H1 (cell line): ENCODE measurements around the gene LEMD1. TPM values are rescaled to one million over a fixed set of nuclear protein-coding genes. Genes with fewer than 3 reads are reported as not detected.

ENCODE experiments used
- CTCF ChIA-PET: fragments of 300-600 bp; sonication (Branson Sonifier 250); formaldehyde crosslinking; loops from one replicate; lab custom pipeline; 2021; ENCODE audit not compliant: partially characterized antibody; lab: Charles Lee
- POLR2A ChIA-PET: fragments of 300-600 bp; sonication (Branson Sonifier 250); formaldehyde crosslinking; loops from one replicate; lab custom pipeline; 2021; ENCODE audit warnings: inconsistent platforms; ENCODE audit not compliant: partially characterized antibody; lab: Charles Lee
- DNase-seq, 2 experiments: peaks; one replicate each; pipeline versions ENCODE4 v3.0.0 to v3.0.0-alpha.2; 2010 to 2022; ENCODE audit warnings: low spot score in 2 of 2, low read depth in 1 of 2, mixed read lengths in 1 of 2
- FAIRE-seq: peaks from 2 replicates; lab custom pipeline; 2011; peaks lifted over from hg19 to GRCh38; lab: Jason Lieb, UNC
- H2AFZ ChIP-seq: 2 replicates; pipeline ENCODE4 v1.8.1; 2012; ENCODE audit warnings: low read length, inconsistent platforms
- H2AK5ac ChIP-seq: 2 replicates; pipeline ENCODE4 v1.6.1; 2013; ENCODE audit warnings: low read depth, low read length
- H2BK120ac ChIP-seq: replicated peaks from 2 replicates; pipeline ENCODE3; 2013; ENCODE audit warnings: low read depth, low read length, inconsistent platforms
- H2BK12ac ChIP-seq: 2 replicates; pipeline ENCODE4 v1.6.1; 2013; ENCODE audit warnings: low read depth, low read length
- H2BK15ac ChIP-seq: 2 replicates; pipeline ENCODE4 v1.6.1; 2013; ENCODE audit warnings: low read length
- H2BK20ac ChIP-seq: 2 replicates; pipeline ENCODE4 v1.6.1; 2013; ENCODE audit warnings: low read length
- H2BK5ac ChIP-seq: 2 replicates; pipeline ENCODE4 v1.6.1; 2013; ENCODE audit warnings: low read depth, low read length
- H3K14ac ChIP-seq: 2 replicates; pipeline ENCODE4 v1.6.1; 2013; ENCODE audit warnings: inconsistent platforms; ENCODE audit not compliant: insufficient read length
- H3K18ac ChIP-seq: 2 replicates; pipeline ENCODE4 v1.6.1; 2013; ENCODE audit warnings: low read length; ENCODE audit errors: extremely low read depth
- H3K23ac ChIP-seq: 2 replicates; pipeline ENCODE4 v1.6.1; 2013; ENCODE audit warnings: inconsistent platforms; ENCODE audit not compliant: insufficient read length
- H3K23me2 ChIP-seq: 2 replicates; pipeline ENCODE4 v1.6.1; 2013; ENCODE audit warnings: low read depth, low read length
- H3K27ac ChIP-seq: 2 replicates; pipeline ENCODE4 v1.6.1; 2011; ENCODE audit warnings: low read depth, low read length, inconsistent platforms
- H3K27me3 ChIP-seq, 4 experiments: replicated peaks in 1 of 4; 1 replicate in 1 of 4; 2 replicates in 3 of 4; pipeline versions ENCODE4 v1.6.1 to v1.8.1; 2011 to 2013; ENCODE audit warnings: low read length in 3 of 4, mild to moderate bottlenecking in 3 of 4, inconsistent platforms in 2 of 4, mixed read lengths in 2 of 4, moderate library complexity in 1 of 4; ENCODE audit not compliant: control insufficient read depth in 3 of 4, insufficient read depth in 3 of 4; ENCODE audit errors: extremely low read depth in 1 of 4
- H3K36me3 ChIP-seq, 4 experiments: 2 replicates each; pipeline versions ENCODE4 v1.6.1 to v1.8.1; 2011 to 2013; ENCODE audit warnings: mild to moderate bottlenecking in 4 of 4, low read length in 3 of 4, moderate library complexity in 2 of 4, control low read depth in 1 of 4, inconsistent platforms in 1 of 4; ENCODE audit not compliant: insufficient read depth in 4 of 4, control insufficient read depth in 2 of 4
- H3K4ac ChIP-seq: replicated peaks from 2 replicates; pipeline ENCODE3; 2013; ENCODE audit warnings: low read length, low read depth, mixed read lengths, inconsistent platforms; ENCODE audit not compliant: insufficient read length
- H3K4me1 ChIP-seq, 4 experiments: replicated peaks in 1 of 4; 1 replicate in 1 of 4; 2 replicates in 3 of 4; pipeline versions ENCODE4 v1.6.1 to v1.8.1; 2011 to 2013; ENCODE audit warnings: low read length in 3 of 4, inconsistent platforms in 2 of 4, mixed read lengths in 1 of 4; ENCODE audit not compliant: insufficient read depth in 4 of 4, control insufficient read depth in 3 of 4
- H3K4me2 ChIP-seq, 2 experiments: 2 replicates each; pipeline versions ENCODE4 v1.6.1 to v1.8.1; 2011 to 2013; ENCODE audit warnings: low read depth in 2 of 2, low read length in 2 of 2, control low read depth in 1 of 2, inconsistent platforms in 1 of 2, mild to moderate bottlenecking in 1 of 2; ENCODE audit not compliant: insufficient read depth in 1 of 2
- H3K4me3 ChIP-seq, 4 experiments: fragments of 200-600, 300-600 bp in 1 of 4; sonication (generic), shearing (Covaris generic), sonication (Bioruptor Twin) in 1 of 4; 2 replicates each; pipeline versions ENCODE4 v1.5.1 to v1.8.1; 2011 to 2016; ENCODE audit warnings: low read length in 4 of 4, low read depth in 3 of 4, control low read depth in 2 of 4, inconsistent platforms in 2 of 4, mild to moderate bottlenecking in 2 of 4, mixed read lengths in 1 of 4, moderate library complexity in 1 of 4; ENCODE audit not compliant: insufficient read depth in 2 of 4; ENCODE audit errors: extremely low read depth in 1 of 4
- H3K56ac ChIP-seq: replicated peaks from 2 replicates; pipeline ENCODE3; 2013; ENCODE audit warnings: low read depth, mild to moderate bottlenecking, mixed read lengths, low read length, inconsistent platforms; ENCODE audit not compliant: insufficient read length
- H3K79me1 ChIP-seq: 2 replicates; pipeline ENCODE4 v1.6.1; 2013; ENCODE audit warnings: low read depth, low read length, control low read depth
- H3K79me2 ChIP-seq, 2 experiments: 2 replicates each; pipeline versions ENCODE4 v1.6.1 to v1.8.1; 2012 to 2013; ENCODE audit warnings: low read length in 2 of 2, mild to moderate bottlenecking in 2 of 2, inconsistent platforms in 1 of 2; ENCODE audit not compliant: insufficient read depth in 2 of 2, control insufficient read depth in 1 of 2
- H3K9ac ChIP-seq, 4 experiments: replicated peaks in 1 of 4; 1 replicate in 1 of 4; 2 replicates in 3 of 4; pipeline versions ENCODE4 v1.6.1 to v1.8.1; 2011 to 2013; ENCODE audit warnings: low read depth in 3 of 4, low read length in 3 of 4, control low read depth in 2 of 4, mild to moderate bottlenecking in 2 of 4, moderate library complexity in 2 of 4, inconsistent platforms in 1 of 4; ENCODE audit errors: extremely low read depth in 1 of 4
- H3K9me3 ChIP-seq, 2 experiments: 2 replicates each; pipeline versions ENCODE4 v1.6.1 to v1.8.1; 2012 to 2013; ENCODE audit warnings: mild to moderate bottlenecking in 2 of 2, moderate library complexity in 2 of 2, control low read depth in 1 of 2, inconsistent platforms in 1 of 2, low read depth in 1 of 2, low read length in 1 of 2, mixed read lengths in 1 of 2; ENCODE audit not compliant: insufficient read depth in 2 of 2
- H4K20me1 ChIP-seq, 2 experiments: replicated peaks in 1 of 2; 2 replicates each; pipeline versions ENCODE3 to v1.8.1; 2011 to 2013; ENCODE audit warnings: inconsistent platforms in 2 of 2, low read length in 2 of 2, mild to moderate bottlenecking in 1 of 2; ENCODE audit not compliant: insufficient read depth in 2 of 2, control insufficient read depth in 1 of 2
- H4K5ac ChIP-seq: 2 replicates; pipeline ENCODE4 v1.6.1; 2013; ENCODE audit warnings: low read length, low read depth, mixed read lengths, inconsistent platforms; ENCODE audit not compliant: insufficient read length
- H4K8ac ChIP-seq: 2 replicates; pipeline ENCODE4 v1.8.0; 2013; ENCODE audit warnings: mild to moderate bottlenecking, moderate library complexity, low read length, inconsistent platforms; ENCODE audit not compliant: insufficient read depth; ENCODE audit errors: extremely low read depth
- H4K91ac ChIP-seq: replicated peaks from 2 replicates; pipeline ENCODE3; 2013; ENCODE audit warnings: low read length, mixed read lengths, inconsistent platforms; ENCODE audit not compliant: insufficient read length
- ASH2L ChIP-seq: fragments of 200-600, 300-600 bp; sonication (generic); IDR thresholded peaks from one replicate; pipeline ENCODE4 v1.7.1; 2017; ENCODE audit warnings: low read length
- CEBPB ChIP-seq: IDR thresholded peaks from 2 replicates; pipeline ENCODE4 v1.6.1; 2012; ENCODE audit warnings: low read depth, low read length
- E2F6 ChIP-seq: IDR thresholded peaks from 2 replicates; pipeline ENCODE4 v1.6.1; 2012; ENCODE audit warnings: inconsistent platforms
- EGR1 ChIP-seq: IDR thresholded peaks from 2 replicates; pipeline ENCODE4 v1.6.1; 2011; ENCODE audit warnings: low read depth, low read length, borderline replicate concordance
- HDAC6 ChIP-seq: IDR thresholded peaks from one replicate; pipeline ENCODE4 v1.7.1; 2012; ENCODE audit warnings: low read depth, mild to moderate bottlenecking, inconsistent platforms, low read length, moderate library complexity
- NANOG ChIP-seq: IDR thresholded peaks from 2 replicates; pipeline ENCODE4 v1.6.1; 2011; ENCODE audit warnings: low read length, low read depth, mild to moderate bottlenecking, inconsistent platforms; ENCODE audit not compliant: insufficient read depth, poor library complexity, severe bottlenecking
- RBBP5 ChIP-seq: IDR thresholded peaks from 2 replicates; pipeline ENCODE4 v1.7.1; 2012; ENCODE audit warnings: low read depth, mild to moderate bottlenecking, inconsistent platforms, low read length, moderate library complexity, borderline replicate concordance
- SRF ChIP-seq: IDR thresholded peaks from 2 replicates; pipeline ENCODE4 v1.6.1; 2011; ENCODE audit warnings: mild to moderate bottlenecking, low read depth, low read length, moderate library complexity
- YY1 ChIP-seq: IDR thresholded peaks from 2 replicates; pipeline ENCODE4 v1.6.1; 2011; ENCODE audit warnings: low read depth, mild to moderate bottlenecking, low read length
- WGBS, 2 experiments: shearing (Covaris generic) in 1 of 2; methylation state at CpG; one replicate each; pipeline versions ENCODE4 v1.1.6 to v1.1.7; 2013 to 2015; ENCODE audit warnings: low lambda C conversion rate in 2 of 2, mixed read lengths in 2 of 2, inconsistent platforms in 1 of 2, low coverage in 1 of 2, missing lambda C conversion rate in 1 of 2; ENCODE audit not compliant: insufficient replicate concordance in 2 of 2, insufficient coverage in 1 of 2, insufficient read length in 1 of 2; ENCODE audit errors: extremely low coverage in 1 of 2, missing lambda C conversion rate in 1 of 2; 5-methylcytosine and 5-hydroxymethylcytosine counted together
- polyA plus RNA-seq, 7 experiments: library from polyadenylated mRNA; depleted of rRNA in 3 of 7; stranded (reverse) in 5 of 7; unstranded in 2 of 7; fragments of >200 nt in 5 of 7; fragments of 200-250 nt in 2 of 7; gene quantifications; 1 replicate in 5 of 7; 2 replicates in 1 of 7; 4 replicates in 1 of 7; pipeline versions ENCODE4 v1.2.1 to v1.2.3, GENCODE V29; 2011 to 2013; ENCODE audit warnings: missing spikeins in 2 of 7, mixed read lengths in 2 of 7
- total RNA-seq: library from RNA; stranded (reverse); fragmentation: NEBNext Ultra II Directional; extraction: Animal tissue kit (Norgen Biotek cat#: 25700); gene quantifications from 2 replicates; pipeline ENCODE4 v1.2.1, GENCODE V29; 2021
- TF ChIP-seq, protein P1 (sequence below): IDR thresholded peaks from 2 replicates; pipeline ENCODE4 v1.6.1; 2012; ENCODE audit warnings: inconsistent platforms

LEMD1 gene
- total and polyA plus RNA-seq, 2 of the 8 experiments (the other 6 are each of a cell fraction or from before 2014, with no cell fraction given), result 10.0 to 10.5 TPM

DNA sequence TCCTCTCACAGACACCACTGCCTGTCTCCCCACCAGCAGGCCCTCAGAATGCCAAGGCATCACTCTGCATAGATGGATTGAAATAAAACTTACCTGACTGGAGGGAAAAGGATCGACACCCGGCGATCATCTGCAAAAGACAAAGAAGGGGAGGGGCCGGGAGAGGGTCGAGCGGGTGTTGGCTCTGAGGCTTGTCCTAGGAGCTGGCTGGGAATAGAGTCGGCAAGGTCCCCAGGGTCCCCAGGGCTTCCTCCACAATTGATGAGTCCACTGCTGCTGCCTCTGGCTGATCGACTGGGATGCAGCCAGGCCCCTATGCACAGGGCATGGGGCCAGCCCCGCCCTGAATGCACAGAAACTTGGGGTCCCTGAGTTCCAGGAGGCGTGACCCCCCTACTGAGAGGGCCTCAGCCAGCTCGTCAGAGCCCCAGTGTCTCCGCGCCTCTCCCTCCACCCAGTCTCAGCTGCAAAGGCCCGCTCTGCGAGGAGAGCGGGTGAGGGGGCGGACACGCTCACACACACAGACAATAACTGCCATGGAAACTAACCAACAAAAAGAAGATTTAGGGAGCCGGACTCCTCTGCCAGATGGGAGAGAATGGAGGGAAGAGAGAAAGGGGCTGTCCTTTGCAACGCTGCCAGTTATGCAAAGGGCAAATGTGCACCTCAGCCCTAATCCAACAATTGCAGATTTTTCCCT, 65.3 kb downstream of the LEMD1 start, which contains the start of gene KLHDC8A:
Gene KLHDC8A, minus strand, starts transcription at position 483 of the 700 bp plus-strand sequence. CDS start 13,318 bp downstream, outside the sequence.
- Histone ChIP-seq H3K4me2 (peak within 1 kb of the TSS; percentile 31 to 48), H2BK5ac (peak within 1 kb of the TSS; percentile 62; the same call in 1 of the 2 replicates), H3K4me1 (peaks cover 6 to 32% (median 19%) of the 10 kb centered on the region in 4 experiments), H3K4ac (no peak within 1 kb of the TSS), H3K18ac (peak within 1 kb of the TSS; percentile 53), H2AFZ (peak within 1 kb of the TSS; percentile 61; the same call in 1 of the 2 replicates), H2AK5ac (0 out of 2 replicates have a peak within 1 kb of the TSS, but pooled peaks have one; percentile 14), H3K9me3 (no peaks in the 10 kb centered on the region), H4K91ac (peak within 1 kb of the TSS; percentile 57), H3K36me3 (no peaks in the 10 kb centered on the region), H3K9ac (no peak within 1 kb of the TSS; a peak in 1 of 7 replicates), H3K27ac (no peak within 1 kb of the TSS), H3K27me3 (no peaks in the 10 kb centered on the region), H4K20me1 (no peaks in the 10 kb centered on the region), H4K5ac (no peak within 1 kb of the TSS), H2BK120ac (peak within 1 kb of the TSS; percentile 73), H3K79me1 (no peaks in the 10 kb centered on the region), H3K23me2 (no peaks in the 10 kb centered on the region), H4K8ac (peak within 1 kb of the TSS; percentile 83; the same call in 1 of the 2 replicates), H3K56ac (no peak within 1 kb of the TSS), H3K23ac (no peak within 1 kb of the TSS), H3K79me2 (no peaks in the 10 kb centered on the region), H2BK12ac (peak within 1 kb of the TSS; percentile 53; the same call in 1 of the 2 replicates), H3K14ac (no peak within 1 kb of the TSS), H2BK15ac (0 out of 2 replicates have a peak within 1 kb of the TSS, but pooled peaks have one; percentile 49), H2BK20ac (peak within 1 kb of the TSS; percentile 89; the same call in 1 of the 2 replicates), H3K4me3 (peak within 1 kb of the TSS in 1 of 4 experiments; percentile 1; a peak in 1 of 8 replicates)
- FAIRE-seq (no peak), DNase-seq (no peak)
- TF ChIP-seq E2F6 (no peak), HDAC6 (no peak), CEBPB (no peak), YY1 (no peak), RBBP5 (no peak), EGR1 (peak; percentile 42; the same call in 1 of the 2 replicates), ASH2L (peak; percentile 29), NANOG (no peak), SRF (no peak)
- TF ChIP-seq, protein P1, sequence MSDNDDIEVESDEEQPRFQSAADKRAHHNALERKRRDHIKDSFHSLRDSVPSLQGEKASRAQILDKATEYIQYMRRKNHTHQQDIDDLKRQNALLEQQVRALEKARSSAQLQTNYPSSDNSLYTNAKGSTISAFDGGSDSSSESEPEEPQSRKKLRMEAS, result no peak
- ChIA-PET POLR2A (no interaction called here), CTCF (interaction anchor here (1.0 to 67.1 kb wide), 12 partner anchors 16 to 235 kb away, joined by 3 to 2424 read pairs (median 4); partner anchors contain the start of gene RBBP5)
- WGBS, 2 experiments, result 56% methylated on average over 19 of the region's 20 CpGs; no CpG with 5 or more reads in 1 of the 2 experiments
